ENCODE measurements around the gene GAMT. TPM values are rescaled to one million over a fixed set of nuclear protein-coding genes. Genes with fewer than 3 reads are reported as not detected.

Gene GAMT
- total RNA-seq, 1 experiment from 2014 or later = 31.6 TPM

- DNase-seq = peak; percentile 80
- peak overlapping the region; percentile 99 for H3K4me3 ChIP-seq (ENCODE audit: insufficient read depth, low read depth, low read length)
- H3K27me3 ChIP-seq (ENCODE audit: control insufficient read depth, insufficient read depth, low read length) = no peaks in the 10 kb centered on the region; the same call in 1 of the 2 replicates
- peaks cover 21% of the 10 kb centered on the region for H3K36me3 ChIP-seq (replicated peaks; ENCODE audit: control insufficient read depth, insufficient read depth, low read length)
These were observed 37.6 kb upstream of the GAMT start for GRCh38 chr19:1438933-1439354.

GRCh38 chr19:1438035-1438932 lies 36.9 kb upstream of the GAMT start, which contains the start of gene RPS15:
TSS of gene RPS15 (plus strand) at chr19:1438396. CDS start at chr19:1438426, 30 bp downstream.
- peak; percentile 98 for DNase-seq
- H3K27me3 ChIP-seq (ENCODE audit: control insufficient read depth, insufficient read depth, low read length) = no peaks in the 10 kb centered on the region; the same call in 1 of the 2 replicates
- H3K4me3 ChIP-seq (ENCODE audit: insufficient read depth, low read depth, low read length) = peak within 1 kb of the TSS; percentile 99
- peaks cover 21% of the 10 kb centered on the region for H3K36me3 ChIP-seq (replicated peaks; ENCODE audit: control insufficient read depth, insufficient read depth, low read length)

- Histone ChIP-seq H3K27me3 (ENCODE audit: control insufficient read depth, insufficient read depth, low read length) (no peaks in the 10 kb centered on the region; the same call in 1 of the 2 replicates), H3K36me3 (replicated peaks; ENCODE audit: control insufficient read depth, insufficient read depth, low read length) (peaks cover 28% of the 10 kb centered on the region), H3K4me3 (ENCODE audit: insufficient read depth, low read depth, low read length) (no peak overlapping the region)
- DNase-seq = no peak
These were observed 36.3 kb upstream of the GAMT start for GRCh38 chr19:1437609-1438008.

GRCh38 chr19:1435378-1435989 lies 34.1 kb upstream of the GAMT start:
- no peak for DNase-seq
- H3K4me3 ChIP-seq (ENCODE audit: insufficient read depth, low read depth, low read length) = no peak overlapping the region
- H3K36me3 ChIP-seq (replicated peaks; ENCODE audit: control insufficient read depth, insufficient read depth, low read length) = peaks cover 29% of the 10 kb centered on the region
- no peaks in the 10 kb centered on the region; the same call in 1 of the 2 replicates for H3K27me3 ChIP-seq (ENCODE audit: control insufficient read depth, insufficient read depth, low read length)

- peak; percentile 62 for DNase-seq
- Histone ChIP-seq H3K4me3 (ENCODE audit: insufficient read depth, low read depth, low read length) (no peak overlapping the region), H3K36me3 (replicated peaks; ENCODE audit: control insufficient read depth, insufficient read depth, low read length) (peaks cover 23% of the 10 kb centered on the region), H3K27me3 (ENCODE audit: control insufficient read depth, insufficient read depth, low read length) (no peaks in the 10 kb centered on the region; the same call in 1 of the 2 replicates)
These were observed 33.3 kb upstream of the GAMT start for GRCh38 chr19:1434577-1435060.

GRCh38 chr19:1434040-1434366 lies 32.7 kb upstream of the GAMT start:
- H3K36me3 ChIP-seq (replicated peaks; ENCODE audit: control insufficient read depth, insufficient read depth, low read length) = peaks cover 26% of the 10 kb centered on the region
- no peaks in the 10 kb centered on the region; the same call in 1 of the 2 replicates for H3K27me3 ChIP-seq (ENCODE audit: control insufficient read depth, insufficient read depth, low read length)
- no peak overlapping the region for H3K4me3 ChIP-seq (ENCODE audit: insufficient read depth, low read depth, low read length)
- DNase-seq = no peak

- Histone ChIP-seq H3K4me3 (ENCODE audit: insufficient read depth, low read depth, low read length) (no peak overlapping the region), H3K27me3 (ENCODE audit: control insufficient read depth, insufficient read depth, low read length) (no peaks in the 10 kb centered on the region; the same call in 1 of the 2 replicates), H3K36me3 (replicated peaks; ENCODE audit: control insufficient read depth, insufficient read depth, low read length) (peaks cover 26% of the 10 kb centered on the region)
- peak; percentile 63 for DNase-seq
These were observed 32.0 kb upstream of the GAMT start for GRCh38 chr19:1433119-1434039.

GRCh38 chr19:1432507-1432887 lies 31.2 kb upstream of the GAMT start:
- no peaks in the 10 kb centered on the region for H3K27me3 ChIP-seq (ENCODE audit: control insufficient read depth, insufficient read depth, low read length)
- H3K4me3 ChIP-seq (ENCODE audit: insufficient read depth, low read depth, low read length) = no peak overlapping the region
- peaks cover 26% of the 10 kb centered on the region for H3K36me3 ChIP-seq (replicated peaks; ENCODE audit: control insufficient read depth, insufficient read depth, low read length)
- DNase-seq = peak; percentile 60

GRCh38 chr19:1431759-1432506 lies 30.6 kb upstream of the GAMT start:
- no peaks in the 10 kb centered on the region for H3K27me3 ChIP-seq (ENCODE audit: control insufficient read depth, insufficient read depth, low read length)
- H3K4me3 ChIP-seq (ENCODE audit: insufficient read depth, low read depth, low read length) = no peak overlapping the region
- peaks cover 27% of the 10 kb centered on the region for H3K36me3 ChIP-seq (replicated peaks; ENCODE audit: control insufficient read depth, insufficient read depth, low read length)
- DNase-seq = no peak

- no peaks in the 10 kb centered on the region for H3K27me3 ChIP-seq (ENCODE audit: control insufficient read depth, insufficient read depth, low read length)
- peaks cover 31% of the 10 kb centered on the region for H3K36me3 ChIP-seq (replicated peaks; ENCODE audit: control insufficient read depth, insufficient read depth, low read length)
- DNase-seq = peak; percentile 67
- no peak overlapping the region for H3K4me3 ChIP-seq (ENCODE audit: insufficient read depth, low read depth, low read length)
These were observed 28.9 kb upstream of the GAMT start for GRCh38 chr19:1430246-1430645.

- Histone ChIP-seq H3K4me3 (ENCODE audit: insufficient read depth, low read depth, low read length) (no peak overlapping the region), H3K27me3 (ENCODE audit: control insufficient read depth, insufficient read depth, low read length) (no peaks in the 10 kb centered on the region), H3K36me3 (replicated peaks; ENCODE audit: control insufficient read depth, insufficient read depth, low read length) (peaks cover 36% of the 10 kb centered on the region)
- no peak for DNase-seq
These were observed 28.4 kb upstream of the GAMT start for GRCh38 chr19:1429750-1430149.

GRCh38 chr19:1428738-1429391 lies 27.5 kb upstream of the GAMT start:
- Histone ChIP-seq H3K27me3 (ENCODE audit: control insufficient read depth, insufficient read depth, low read length) (no peaks in the 10 kb centered on the region), H3K36me3 (replicated peaks; ENCODE audit: control insufficient read depth, insufficient read depth, low read length) (peaks cover 34% of the 10 kb centered on the region), H3K4me3 (ENCODE audit: insufficient read depth, low read depth, low read length) (no peak overlapping the region)
- DNase-seq = no peak

- Histone ChIP-seq H3K27me3 (ENCODE audit: control insufficient read depth, insufficient read depth, low read length) (no peaks in the 10 kb centered on the region), H3K4me3 (ENCODE audit: insufficient read depth, low read depth, low read length) (no peak overlapping the region), H3K36me3 (replicated peaks; ENCODE audit: control insufficient read depth, insufficient read depth, low read length) (peaks cover 36% of the 10 kb centered on the region)
- DNase-seq = no peak
These were observed 26.0 kb upstream of the GAMT start for GRCh38 chr19:1427221-1427920.
